Smooth muscle cell (in vitro differentiated cells): ENCODE data around the gene SYT11. TPM values are rescaled to one million over a fixed set of nuclear protein-coding genes. Genes with fewer than 3 reads are reported as not detected.

Source experiments
- DNase-seq: peaks from one replicate; lab custom pipeline; 2025; ENCODE audit not compliant: unreplicated experiment; lab: John Stamatoyannopoulos, UW
- H2AFZ ChIP-seq: fragments of 200-600 bp; sonication (generic); 2 replicates; pipeline ENCODE4 v1.6.0; 2016; ENCODE audit warnings: antibody characterized with exemption, low read depth, mild to moderate bottlenecking
- H3F3A ChIP-seq: fragments of 200-600 bp; sonication (generic); 2 replicates; pipeline ENCODE4 v1.6.0; 2017; ENCODE audit warnings: antibody characterized with exemption, low read depth
- H3K27ac ChIP-seq: fragments of 200-600 bp; sonication (generic); 2 replicates; pipeline ENCODE4 v1.5.1; 2016; ENCODE audit warnings: low read depth, mild to moderate bottlenecking
- H3K27me3 ChIP-seq: fragments of 200-600 bp; sonication (generic); 2 replicates; pipeline ENCODE4 v1.6.1; 2016; ENCODE audit warnings: low read depth, mild to moderate bottlenecking
- H3K36me3 ChIP-seq: fragments of 200-600 bp; sonication (generic); 2 replicates; pipeline ENCODE4 v1.5.1; 2016; ENCODE audit warnings: low read depth
- H3K4me1 ChIP-seq: fragments of 200-600 bp; sonication (generic); 2 replicates; pipeline ENCODE4 v1.5.1; 2016; ENCODE audit warnings: low read depth
- H3K4me2 ChIP-seq: fragments of 200-600 bp; sonication (generic); 2 replicates; pipeline ENCODE4 v1.6.0; 2016; ENCODE audit warnings: mild to moderate bottlenecking
- H3K4me3 ChIP-seq: fragments of 200-600 bp; sonication (generic); 2 replicates; pipeline ENCODE4 v1.5.1; 2016; ENCODE audit warnings: mild to moderate bottlenecking
- H3K79me2 ChIP-seq: fragments of 200-600 bp; sonication (generic); 2 replicates; pipeline ENCODE4 v1.6.0; 2016; ENCODE audit warnings: low read depth, mild to moderate bottlenecking
- H3K9ac ChIP-seq: fragments of 200-600 bp; sonication (generic); 2 replicates; pipeline ENCODE4 v1.6.0; 2016; ENCODE audit warnings: low read depth
- H3K9me3 ChIP-seq: fragments of 200-600 bp; sonication (generic); replicated peaks from 2 replicates; pipeline ENCODE4 v1.5.1; 2016; ENCODE audit warnings: low read depth
- H4K20me1 ChIP-seq: fragments of 200-600 bp; sonication (generic); 2 replicates; pipeline ENCODE4 v1.6.0; 2016; ENCODE audit warnings: low read depth
- CTCF ChIP-seq: fragments of 200-600 bp; sonication (generic); IDR thresholded peaks from 2 replicates; pipeline ENCODE4 v1.5.1; 2017; ENCODE audit warnings: borderline replicate concordance, mild to moderate bottlenecking, antibody characterized with exemption; ENCODE audit not compliant: insufficient read depth, poor library complexity, severe bottlenecking
- WGBS: methylation state at CpG from one replicate; pipeline ENCODE4 v1.1.7; 2016; ENCODE audit warnings: low lambda C conversion rate; 5-methylcytosine and 5-hydroxymethylcytosine counted together
- polyA plus RNA-seq: library from polyadenylated mRNA; unstranded; fragments of >200 nt; fragmentation: Nextera tagmentation; extraction: Ambion mirVana; gene quantifications from 2 replicates; pipeline ENCODE4 v1.2.1, GENCODE V29; 2016
- total RNA-seq: library from RNA; depleted of rRNA; stranded (reverse); fragments of >200 nt; gene quantifications from 2 replicates; pipeline ENCODE4 v1.2.3, GENCODE V29; 2014

Gene SYT11
- total and polyA plus RNA-seq, 2 experiments from 2014 or later: 2.9 to 3.4 TPM

- Histone ChIP-seq H3F3A (peaks cover 9% of the 10 kb centered on the region), H3K79me2 (peaks cover 72% of the 10 kb centered on the region), H3K9me3 (no peaks in the 10 kb centered on the region), H3K36me3 (peaks cover 12% of the 10 kb centered on the region), H3K27ac (peak overlapping the region; percentile 81), H3K4me3 (no peak overlapping the region), H3K27me3 (no peaks in the 10 kb centered on the region), H3K9ac (peak overlapping the region; percentile 96), H2AFZ (no peak overlapping the region), H4K20me1 (peaks cover 70% of the 10 kb centered on the region), H3K4me1 (peaks cover 30% of the 10 kb centered on the region), H3K4me2 (peak overlapping the region; percentile 99)
- 85% methylated on average over 7 of the region's 7 CpGs for WGBS
- TF ChIP-seq CTCF: no peak
- no peak for DNase-seq
Measured at GRCh38 chr1:155931332-155932038, 72.1 kb downstream of the SYT11 start.

GRCh38 chr1:155932081-155932480 is 72.7 kb downstream of the SYT11 start:
- Histone ChIP-seq H3K27me3 (no peaks in the 10 kb centered on the region), H3K79me2 (peaks cover 66% of the 10 kb centered on the region), H3K36me3 (peaks cover 6% of the 10 kb centered on the region), H3K27ac (peak overlapping the region; percentile 81), H3K4me3 (no peak overlapping the region), H2AFZ (no peak overlapping the region), H3F3A (peaks cover 9% of the 10 kb centered on the region), H3K4me2 (peak overlapping the region; percentile 99), H4K20me1 (peaks cover 64% of the 10 kb centered on the region), H3K9me3 (no peaks in the 10 kb centered on the region), H3K9ac (peak overlapping the region; percentile 96), H3K4me1 (peaks cover 30% of the 10 kb centered on the region)
- no peak for DNase-seq
- no peak for TF ChIP-seq CTCF
- WGBS: 56% methylated on average over 1 of the region's 1 CpG

GRCh38 chr1:155932487-155932886 is 73.1 kb downstream of the SYT11 start:
- peaks cover 30% of the 10 kb centered on the region for H3K4me1 ChIP-seq
- no peaks in the 10 kb centered on the region for H3K9me3 ChIP-seq
- no peak overlapping the region for H2AFZ ChIP-seq
- WGBS: 89% methylated on average over 5 of the region's 5 CpGs
- no peak for TF ChIP-seq CTCF
- H4K20me1 ChIP-seq: peaks cover 60% of the 10 kb centered on the region
- peak overlapping the region; percentile 81 for H3K27ac ChIP-seq
- H3K4me3 ChIP-seq: peak overlapping the region; percentile 86
- H3K79me2 ChIP-seq: peaks cover 62% of the 10 kb centered on the region
- H3K36me3 ChIP-seq: peaks cover 3% of the 10 kb centered on the region
- H3K27me3 ChIP-seq: no peaks in the 10 kb centered on the region
- peak overlapping the region; percentile 99 for H3K4me2 ChIP-seq
- peak overlapping the region; percentile 96 for H3K9ac ChIP-seq
- no peak for DNase-seq
- H3F3A ChIP-seq: peaks cover 9% of the 10 kb centered on the region
